Sigmoid colon (tissue), 4 donors: Measurements from ENCODE around the gene SLFN12.

Source experiments
- CTCF ChIP-seq, 4 experiments: fragments of 450-650 bp in 3 of 4; fragments of 200-600 bp in 1 of 4; IDR thresholded peaks; one replicate each; pipeline ENCODE4 v1.5.1; 2016 to 2019; ENCODE audit warnings: antibody characterized with exemption in 4 of 4, mild to moderate bottlenecking in 3 of 4, moderate library complexity in 2 of 4
- EP300 ChIP-seq, 4 donors: sonication (generic); formaldehyde crosslinking; IDR thresholded peaks; one replicate each; pipeline ENCODE4 v1.6.1; 2017; ENCODE audit warnings: antibody characterized with exemption in 4 of 4
- POLR2A ChIP-seq, 2 donors: fragments of 450-650 bp; IDR thresholded peaks; one replicate each; pipeline ENCODE4 v1.6.1; 2016; ENCODE audit warnings: antibody characterized with exemption in 2 of 2, mild to moderate bottlenecking in 2 of 2, moderate library complexity in 2 of 2

- no peak for TF ChIP-seq CTCF (IDR thresholded peaks at IDR 0.05)
- TF ChIP-seq POLR2A (IDR thresholded peaks at IDR 0.05), result no peak
- no peak for TF ChIP-seq EP300 (IDR thresholded peaks at IDR 0.05)
Measured at GRCh38 chr17:35438433-35438832, 6.1 kb upstream of the SLFN12 start.
